Effector CD8-positive, alpha-beta T cell (primary cell): ENCODE measurements around the gene NOX1.
"Not testable (repeated sequence)": the region's sequence is repeated elsewhere in the genome, so short reads cannot be mapped to it uniquely, and the experiment has no call there.

Experiments
- DNase-seq: peaks from one replicate; lab custom pipeline; 2025; lab: John Stamatoyannopoulos, UW

NOX1 gene

DNA sequence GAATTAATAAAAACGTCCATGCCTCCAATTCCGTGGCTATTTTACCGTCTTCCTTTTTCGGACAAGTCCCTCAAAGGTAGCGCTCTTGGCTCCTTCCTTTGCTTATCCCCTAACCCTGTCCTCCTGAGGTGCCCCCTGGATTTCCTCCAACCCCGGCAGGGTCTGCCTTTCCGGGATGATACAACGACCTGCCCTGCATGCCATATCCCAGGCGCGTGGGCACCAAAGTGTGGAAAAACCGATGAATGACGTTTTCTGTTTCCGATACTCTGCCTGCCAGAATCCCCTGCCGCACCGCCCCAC lies 54.7 kb downstream of the NOX1 start:
- DNase-seq, result no peak

DNA sequence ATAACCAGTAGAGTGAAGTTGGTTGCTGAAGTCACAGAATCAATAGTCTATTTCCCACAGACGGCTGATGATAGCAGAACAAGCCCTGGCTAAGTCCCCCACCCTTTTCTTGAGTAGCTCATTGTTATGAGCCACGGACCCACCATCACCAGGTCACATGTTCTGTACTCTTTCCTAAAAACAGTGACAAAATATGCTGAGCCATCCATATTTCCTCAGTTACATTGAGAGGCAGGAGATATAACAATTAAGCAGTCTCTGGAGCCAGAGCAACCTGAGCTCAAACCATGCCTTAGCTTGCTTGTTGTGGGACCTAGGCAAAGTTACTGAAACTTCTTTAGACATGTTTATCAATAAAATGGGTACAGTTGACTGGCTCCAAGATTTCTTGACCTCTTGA lies 56.8 kb downstream of the NOX1 start:
- no peak for DNase-seq

- no peak for DNase-seq
Measured at GRCh38 chrX:100812216-100813158, 61.7 kb downstream of the NOX1 start.

DNA sequence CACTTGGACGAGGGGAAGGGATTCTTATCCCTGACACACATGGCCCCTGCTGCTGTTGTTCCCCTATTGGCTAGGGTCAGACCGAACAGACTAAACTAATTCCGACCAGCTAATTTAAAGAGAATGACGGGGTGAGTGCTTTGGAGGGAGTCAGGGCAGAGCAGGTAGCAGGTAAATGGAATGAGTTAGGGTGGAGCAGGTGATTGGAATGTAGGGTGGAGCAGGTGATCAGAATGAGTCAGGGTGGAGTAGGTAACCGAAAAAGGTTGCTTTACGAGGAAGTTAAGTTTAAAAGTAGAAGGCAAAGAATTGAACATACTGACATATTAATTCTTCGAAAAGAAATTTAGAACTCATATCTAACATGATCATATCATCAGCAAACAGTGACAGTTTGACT lies 65.9 kb downstream of the NOX1 start:
- not testable (repeated sequence) for DNase-seq

- DNase-seq, result no peak
Measured at GRCh38 chrX:100804780-100805179, 69.4 kb downstream of the NOX1 start.

DNA sequence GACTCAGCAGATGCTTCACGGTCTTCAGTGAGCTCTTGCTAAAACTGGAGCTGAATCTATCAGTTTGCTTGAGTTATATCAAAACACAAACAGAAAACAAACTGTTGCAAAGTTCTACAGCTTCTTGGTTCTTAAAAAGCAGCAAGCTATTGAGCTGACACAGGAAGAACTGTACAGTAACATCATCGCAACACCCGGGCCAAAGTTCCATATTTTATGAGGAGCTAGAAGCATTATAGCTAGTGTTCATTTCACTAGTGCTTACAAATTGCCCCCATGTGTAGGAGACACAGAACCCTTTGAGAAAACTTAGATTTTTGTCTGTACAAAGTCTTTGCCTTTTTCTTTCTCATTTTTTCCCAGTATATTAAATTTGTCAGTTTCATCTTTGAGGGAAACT lies 71.3 kb downstream of the NOX1 start:
- DNase-seq, result no peak

DNA sequence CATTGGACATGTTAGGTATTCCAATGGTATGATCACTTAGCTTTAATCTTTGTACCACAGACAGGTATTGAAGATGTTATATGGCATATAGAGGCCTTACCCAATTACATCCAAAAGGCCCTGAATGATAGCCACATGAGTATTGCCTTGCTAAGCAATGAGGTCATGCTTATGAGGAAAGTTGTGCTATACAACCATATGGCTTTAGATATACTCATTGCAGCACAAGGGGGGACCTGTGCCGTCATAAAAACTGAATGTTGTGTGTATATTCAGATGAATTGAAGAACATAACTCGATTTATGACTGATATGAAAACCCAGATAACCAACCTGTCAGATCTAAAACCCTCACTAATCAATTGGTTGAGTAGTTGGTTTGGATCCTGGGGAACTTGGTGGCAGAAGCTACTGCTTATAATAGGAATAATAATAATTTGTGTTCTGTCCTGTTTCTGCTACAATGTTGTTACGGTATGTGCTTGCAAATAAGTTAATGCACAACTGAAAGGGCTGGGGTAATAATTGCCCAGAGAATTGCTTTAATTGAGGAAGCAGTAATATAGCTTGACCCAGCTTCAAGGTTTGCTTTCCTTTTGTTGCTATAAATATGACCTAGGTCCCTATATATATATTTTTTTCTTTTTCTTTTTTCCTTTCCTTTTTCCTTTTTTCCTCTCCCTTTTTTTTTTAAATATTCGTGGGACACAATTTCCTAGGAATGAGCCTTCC lies 75.5 kb downstream of the NOX1 start:
- DNase-seq, result no peak

GRCh38 chrX:100797359-100797758 lies 76.8 kb downstream of the NOX1 start:
- DNase-seq, result no peak

DNA sequence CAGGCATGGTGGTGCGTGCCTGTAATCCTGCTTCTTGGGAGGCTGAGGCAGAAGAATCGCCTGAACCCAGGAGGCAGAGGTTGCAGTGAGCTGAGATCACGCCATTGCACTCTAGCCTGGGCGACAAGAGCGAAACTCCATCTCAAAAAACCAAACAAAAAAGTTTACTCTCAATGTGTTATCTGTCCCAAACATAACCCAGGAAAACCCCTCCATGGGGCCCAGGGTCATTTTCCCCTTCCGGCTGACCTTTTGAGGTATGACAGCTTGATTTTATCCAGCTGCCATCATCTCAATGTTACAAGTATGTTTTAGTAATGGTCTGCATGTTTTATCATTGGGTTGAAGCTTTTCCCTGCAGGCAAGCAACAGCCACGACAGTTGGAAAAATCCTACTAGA lies 77.8 kb downstream of the NOX1 start:
- not testable (repeated sequence) for DNase-seq
